NT2/D1 (cell line): ENCODE measurements around the gene EID3.

Source experiments
- DNase-seq: peaks from one replicate; pipeline ENCODE4 v3.0.0-alpha.2; 2011; ENCODE audit warnings: low read depth, low spot score
- H3K27me3 ChIP-seq: 2 replicates; pipeline ENCODE4 v1.6.0; 2011; ENCODE audit warnings: mild to moderate bottlenecking; ENCODE audit not compliant: insufficient read length, insufficient read depth
- H3K36me3 ChIP-seq: 2 replicates; pipeline ENCODE4 v1.6.1; 2011; ENCODE audit warnings: mild to moderate bottlenecking, low read length, mixed read lengths; ENCODE audit not compliant: insufficient read depth, insufficient read length
- H3K4me1 ChIP-seq: 2 replicates; pipeline ENCODE4 v1.5.1; 2011; ENCODE audit not compliant: insufficient read depth, insufficient read length
- H3K4me3 ChIP-seq: 2 replicates; pipeline ENCODE4 v1.5.1; 2011; ENCODE audit warnings: low read depth; ENCODE audit not compliant: insufficient read length
- H3K9ac ChIP-seq: 2 replicates; pipeline ENCODE4 v1.6.0; 2011; ENCODE audit warnings: low read depth; ENCODE audit not compliant: insufficient read length
- H3K9me3 ChIP-seq: 2 replicates; pipeline ENCODE4 v1.5.1; 2011; ENCODE audit warnings: mild to moderate bottlenecking, low read length; ENCODE audit not compliant: insufficient read depth
- SUZ12 ChIP-seq: IDR thresholded peaks from 2 replicates; pipeline ENCODE4 v1.6.1; 2011; ENCODE audit not compliant: insufficient read length, insufficient read depth; ENCODE audit errors: extremely low read depth
- YY1 ChIP-seq: IDR thresholded peaks from 2 replicates; pipeline ENCODE4 v1.6.1; 2011; ENCODE audit not compliant: insufficient read length, insufficient read depth
- ZNF274 ChIP-seq: IDR thresholded peaks from 2 replicates; pipeline ENCODE4 v1.6.1; 2011; ENCODE audit warnings: mild to moderate bottlenecking, low read depth, low read length

The EID3 gene

DNA sequence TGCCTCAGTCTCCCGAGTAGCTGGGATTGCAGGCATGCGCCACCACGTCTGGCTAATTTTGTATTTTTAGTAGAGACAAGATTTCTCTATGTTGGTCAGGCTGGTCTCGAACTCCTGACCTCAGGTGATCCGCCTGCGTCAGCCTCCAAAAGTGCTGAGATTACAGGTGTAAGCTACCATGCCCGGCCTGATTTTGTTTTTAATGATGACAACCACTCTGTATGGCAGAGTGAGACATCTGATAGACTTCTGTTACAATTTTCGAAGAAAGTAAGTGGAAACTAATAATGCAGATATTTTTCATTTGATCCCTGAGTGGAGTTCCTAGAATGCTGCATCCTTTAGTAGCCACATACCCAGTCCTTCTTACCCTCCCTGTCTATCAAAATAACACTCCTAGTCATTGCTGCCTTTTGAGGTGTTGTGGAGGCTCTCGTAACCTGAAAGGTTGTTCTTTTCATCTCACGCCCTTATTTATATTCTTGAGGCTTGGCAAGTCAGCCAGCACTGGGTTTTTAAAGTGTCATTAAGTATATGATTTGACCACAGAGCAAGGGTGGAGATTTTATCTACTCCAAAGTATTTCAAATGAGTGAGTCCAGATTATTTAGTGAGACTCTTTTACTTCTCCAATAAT, 5.9 kb upstream of the EID3 start:
- Histone ChIP-seq H3K27me3 (no peaks in the 10 kb centered on the region), H3K9ac (no peak overlapping the region), H3K36me3 (peaks cover 66% of the 10 kb centered on the region), H3K4me1 (no peaks in the 10 kb centered on the region), H3K9me3 (no peaks in the 10 kb centered on the region), H3K4me3 (no peak overlapping the region)
- DNase-seq = no peak
- TF ChIP-seq SUZ12 = no peak
- TF ChIP-seq YY1 = no peak
- TF ChIP-seq ZNF274 = no peak

DNA sequence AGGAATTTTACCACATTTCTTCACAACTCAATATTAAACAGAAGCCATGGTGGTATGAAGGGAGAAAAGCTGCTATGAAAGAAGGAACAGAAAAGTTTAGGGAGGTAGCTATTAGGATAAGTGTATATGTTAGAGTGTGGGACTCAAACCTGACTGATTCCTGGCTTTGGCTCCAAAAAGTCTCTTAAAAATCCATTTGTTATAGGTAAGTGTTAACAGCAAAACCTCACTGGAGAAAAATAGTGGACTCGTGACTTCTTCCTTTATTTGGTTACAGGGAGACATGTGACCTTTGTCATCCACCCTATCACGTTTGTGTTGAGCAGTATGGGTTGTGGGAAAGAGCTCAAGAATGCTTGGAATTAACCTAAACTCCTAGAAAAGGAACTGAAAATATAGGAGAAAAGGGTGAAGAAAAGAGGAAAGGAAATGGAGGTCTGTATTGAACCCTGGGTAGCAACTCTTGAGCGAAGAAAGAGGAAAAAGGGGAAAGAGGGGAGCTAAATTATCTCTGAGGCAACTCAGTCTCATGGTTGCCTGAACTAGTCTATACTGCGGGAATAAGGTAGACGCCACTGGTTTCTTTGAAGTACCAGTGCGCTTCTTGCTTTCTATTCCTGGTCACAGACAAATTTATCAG, 3.6 kb upstream of the EID3 start:
- DNase-seq = no peak
- Histone ChIP-seq H3K36me3 (peaks cover 63% of the 10 kb centered on the region), H3K27me3 (no peaks in the 10 kb centered on the region), H3K9ac (no peak overlapping the region), H3K4me3 (no peak overlapping the region), H3K9me3 (no peaks in the 10 kb centered on the region), H3K4me1 (peaks cover 3% of the 10 kb centered on the region)
- no peak for TF ChIP-seq SUZ12
- no peak for TF ChIP-seq YY1
- no peak for TF ChIP-seq ZNF274

DNA sequence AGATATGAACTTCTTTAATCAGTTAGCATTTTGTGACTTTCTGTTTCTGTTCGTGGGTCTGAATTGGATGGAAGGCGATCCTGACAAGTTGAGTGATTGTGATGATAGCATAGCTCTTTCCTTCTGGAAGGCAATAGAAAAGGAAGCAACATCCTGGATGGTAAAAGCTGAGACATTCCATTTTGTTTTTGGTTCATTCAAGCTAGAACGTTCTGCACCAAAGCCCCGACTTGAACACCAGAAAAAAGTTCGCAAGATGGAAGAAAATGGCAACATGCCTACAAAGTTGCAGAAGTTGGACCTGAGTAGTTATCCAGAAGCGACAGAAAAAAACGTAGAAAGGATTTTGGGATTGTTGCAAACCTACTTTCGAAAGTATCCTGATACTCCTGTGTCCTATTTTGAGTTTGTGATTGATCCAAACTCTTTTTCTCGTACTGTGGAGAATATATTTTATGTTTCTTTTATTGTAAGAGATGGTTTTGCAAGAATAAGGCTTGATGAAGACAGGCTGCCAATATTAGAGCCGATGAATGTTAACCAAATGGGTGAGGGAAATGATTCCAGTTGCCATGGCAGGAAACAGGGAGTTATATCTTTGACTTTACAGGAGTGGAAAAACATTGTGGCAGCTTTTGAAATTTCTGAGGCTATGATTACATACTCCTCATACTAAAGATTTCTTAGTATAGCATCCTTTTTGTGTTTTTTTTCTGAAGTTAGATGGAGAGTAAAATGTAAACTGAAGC, 896 bp downstream of the EID3 start:
- no peaks in the 10 kb centered on the region for H3K9me3 ChIP-seq
- peaks cover 37% of the 10 kb centered on the region for H3K36me3 ChIP-seq
- no peak overlapping the region for H3K4me3 ChIP-seq
- no peaks in the 10 kb centered on the region for H3K27me3 ChIP-seq
- TF ChIP-seq SUZ12 = no peak
- TF ChIP-seq YY1 = no peak
- no peak for TF ChIP-seq ZNF274
- H3K4me1 ChIP-seq = peaks cover 3% of the 10 kb centered on the region
- no peak overlapping the region for H3K9ac ChIP-seq
- no peak for DNase-seq

DNA sequence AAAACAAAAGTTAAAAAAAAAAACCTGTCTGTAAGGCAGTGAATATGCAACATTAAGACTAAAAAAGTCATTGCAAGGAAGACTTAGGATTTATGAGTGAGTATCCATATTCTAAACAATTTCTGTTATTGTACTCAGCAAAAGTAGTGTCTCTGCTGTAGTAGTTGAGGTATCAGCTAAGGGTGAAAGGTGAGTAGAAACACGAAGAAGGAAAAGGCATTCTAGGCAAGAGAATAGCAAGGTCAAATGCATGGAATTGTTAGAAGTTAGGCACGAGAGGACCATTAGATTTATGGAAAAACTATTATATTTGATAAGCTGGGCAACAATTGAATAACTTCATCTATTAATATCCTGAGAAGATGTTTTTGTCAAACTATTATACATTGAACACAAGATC, 1.8 kb downstream of the EID3 start:
- Histone ChIP-seq H3K27me3 (no peaks in the 10 kb centered on the region), H3K4me1 (peaks cover 3% of the 10 kb centered on the region), H3K4me3 (no peak overlapping the region), H3K36me3 (peaks cover 37% of the 10 kb centered on the region), H3K9me3 (no peaks in the 10 kb centered on the region), H3K9ac (no peak overlapping the region)
- TF ChIP-seq YY1 = no peak
- TF ChIP-seq ZNF274 = no peak
- no peak for TF ChIP-seq SUZ12
- no peak for DNase-seq

DNA sequence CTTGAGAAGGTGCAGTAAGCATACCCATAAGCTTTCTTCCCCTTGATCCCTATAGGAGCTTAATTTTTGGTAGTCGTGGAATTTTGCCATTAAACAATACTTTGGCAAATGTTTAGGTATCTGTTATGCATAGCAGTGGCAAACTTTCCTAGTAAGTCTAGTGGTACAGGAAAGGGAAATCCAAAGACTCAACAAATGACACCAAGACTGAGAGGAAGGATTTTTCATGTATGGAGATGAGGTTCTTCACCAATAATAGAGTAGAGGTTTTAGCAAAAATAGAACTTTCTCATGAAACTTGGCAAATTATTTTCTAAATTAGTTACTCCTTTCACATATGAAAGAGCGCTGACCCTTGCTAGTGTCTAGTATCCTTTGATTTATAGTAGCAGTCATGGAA, 2.8 kb downstream of the EID3 start:
- H3K36me3 ChIP-seq = peaks cover 43% of the 10 kb centered on the region

DNA sequence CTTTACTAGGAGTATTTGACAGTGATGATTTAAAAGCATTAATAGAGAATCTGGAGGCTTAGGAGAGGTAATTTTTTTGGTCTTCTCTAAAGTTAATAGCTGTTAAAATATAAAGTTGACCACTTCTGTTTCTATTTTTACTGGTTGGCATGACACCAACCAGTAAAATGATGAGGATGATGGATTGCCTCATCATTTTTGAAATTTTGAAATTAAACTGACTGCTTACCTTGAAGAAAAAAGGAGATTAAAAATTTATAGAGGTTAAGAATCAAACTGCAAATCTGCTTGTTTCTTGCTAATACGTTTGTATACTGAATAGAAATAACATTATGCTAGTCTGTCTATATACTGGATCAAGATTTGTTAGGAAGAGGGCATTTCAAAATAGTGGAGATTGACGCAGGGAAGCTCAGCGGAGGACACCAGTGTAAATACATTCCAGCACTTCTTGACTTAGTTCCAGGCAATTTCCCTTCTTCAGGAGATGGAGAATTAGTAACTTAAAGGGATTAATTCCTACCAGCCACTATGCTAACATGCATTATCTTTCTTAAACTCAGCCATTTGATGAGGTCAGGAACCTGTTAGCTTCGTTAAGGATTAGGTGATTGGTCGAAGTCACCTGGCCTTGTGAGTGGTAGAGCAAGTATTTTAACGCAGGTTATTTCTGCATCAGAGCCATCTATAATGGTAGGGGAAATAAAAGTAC, 3.6 kb downstream of the EID3 start:
- H3K4me1 ChIP-seq = peaks cover 3% of the 10 kb centered on the region
- no peak for TF ChIP-seq SUZ12
- TF ChIP-seq YY1 = no peak
- TF ChIP-seq ZNF274 = no peak
- no peak overlapping the region for H3K4me3 ChIP-seq
- DNase-seq = no peak
- H3K36me3 ChIP-seq = peaks cover 50% of the 10 kb centered on the region
- no peaks in the 10 kb centered on the region for H3K27me3 ChIP-seq
- no peaks in the 10 kb centered on the region for H3K9me3 ChIP-seq
- no peak overlapping the region for H3K9ac ChIP-seq

More for the DNA sequence above, 2.8 kb downstream of the EID3 start:
- Histone ChIP-seq H3K9me3 (no peaks in the 10 kb centered on the region), H3K27me3 (no peaks in the 10 kb centered on the region), H3K9ac (no peak overlapping the region), H3K4me1 (peaks cover 3% of the 10 kb centered on the region), H3K4me3 (no peak overlapping the region)
- DNase-seq = no peak
- no peak for TF ChIP-seq SUZ12
- no peak for TF ChIP-seq YY1
- TF ChIP-seq ZNF274 = no peak

DNA sequence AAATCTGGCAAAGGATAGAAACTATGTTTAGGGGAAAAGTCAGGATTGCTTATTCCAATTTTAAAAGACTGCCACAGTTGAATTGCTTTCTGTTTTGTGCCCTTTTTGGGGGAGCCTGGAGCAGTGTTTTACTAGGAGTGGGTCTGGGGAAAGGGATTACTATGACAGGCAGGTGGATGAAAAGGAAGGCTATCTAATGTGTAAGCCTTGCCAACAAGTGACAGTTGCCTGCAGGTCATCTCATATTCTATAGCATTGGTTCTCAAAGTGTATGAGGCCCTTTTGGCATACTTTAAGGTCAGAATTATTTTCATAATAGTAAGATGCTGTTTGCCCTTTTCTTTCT, 4.1 kb downstream of the EID3 start:
- no peak for TF ChIP-seq SUZ12
- TF ChIP-seq ZNF274 = no peak
- no peak for TF ChIP-seq YY1
- Histone ChIP-seq H3K4me3 (no peak overlapping the region), H3K9me3 (no peaks in the 10 kb centered on the region), H3K27me3 (no peaks in the 10 kb centered on the region), H3K36me3 (peaks cover 55% of the 10 kb centered on the region), H3K4me1 (peaks cover 3% of the 10 kb centered on the region), H3K9ac (no peak overlapping the region)
- no peak for DNase-seq
